Measurements from ENCODE around the gene ITGAD.

The ITGAD gene

DNA sequence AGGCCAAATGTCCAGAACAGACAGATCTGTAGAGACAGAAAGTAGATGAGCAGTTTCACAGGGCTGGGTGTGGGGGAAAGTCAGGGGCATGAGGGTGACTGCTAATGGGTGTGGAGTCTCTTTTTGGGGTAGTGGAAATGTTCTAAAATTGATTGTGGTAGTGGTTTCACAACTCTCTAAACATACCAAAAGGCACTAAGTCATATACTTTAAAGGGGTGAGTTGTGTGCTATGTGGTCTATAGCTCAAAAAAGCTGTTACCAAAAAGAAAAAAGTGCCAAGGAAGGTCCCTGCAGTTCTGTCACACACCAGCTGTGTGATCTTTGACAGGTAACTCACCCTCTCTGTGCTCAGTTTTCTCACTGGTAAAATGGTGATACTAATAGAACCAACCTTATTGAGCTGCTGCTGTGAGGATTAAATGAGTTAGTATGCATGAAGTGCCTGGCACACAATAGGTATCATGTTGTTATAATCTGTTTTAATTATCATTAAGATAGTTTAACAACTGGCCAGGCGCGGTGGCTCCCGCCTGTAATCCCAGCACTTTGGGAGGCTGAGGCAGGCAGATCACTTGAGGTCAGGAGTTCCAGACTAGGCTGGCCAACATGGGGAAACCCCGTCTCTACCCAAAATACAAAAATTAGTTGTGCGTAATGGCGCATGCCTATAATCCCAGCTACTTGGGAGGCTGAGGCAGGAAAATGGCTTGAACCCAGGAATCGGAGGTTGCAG is 27.8 kb upstream of the ITGAD start:
- DNase-seq (ENCODE audit: low spot score): no peak

DNA sequence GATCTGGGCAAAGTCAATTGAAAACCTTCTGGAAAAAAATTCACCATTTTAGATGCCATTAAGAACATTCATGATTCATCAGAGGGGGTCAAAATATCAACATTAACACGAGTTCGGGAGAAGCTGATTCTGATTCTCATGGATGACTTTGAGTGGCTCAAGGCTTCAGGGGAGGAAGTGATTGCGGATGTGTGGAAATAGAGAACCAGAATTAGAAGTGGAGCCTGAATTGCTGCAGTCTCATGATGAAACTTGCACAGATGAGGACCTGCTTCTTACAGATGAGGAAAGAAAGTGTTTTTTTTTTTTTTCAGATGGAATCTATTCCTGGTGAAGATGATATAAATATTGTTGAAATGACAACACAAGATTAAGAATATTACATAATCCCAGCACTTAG is 25.3 kb upstream of the ITGAD start:
- DNase-seq (ENCODE audit: low spot score): no peak

DNA sequence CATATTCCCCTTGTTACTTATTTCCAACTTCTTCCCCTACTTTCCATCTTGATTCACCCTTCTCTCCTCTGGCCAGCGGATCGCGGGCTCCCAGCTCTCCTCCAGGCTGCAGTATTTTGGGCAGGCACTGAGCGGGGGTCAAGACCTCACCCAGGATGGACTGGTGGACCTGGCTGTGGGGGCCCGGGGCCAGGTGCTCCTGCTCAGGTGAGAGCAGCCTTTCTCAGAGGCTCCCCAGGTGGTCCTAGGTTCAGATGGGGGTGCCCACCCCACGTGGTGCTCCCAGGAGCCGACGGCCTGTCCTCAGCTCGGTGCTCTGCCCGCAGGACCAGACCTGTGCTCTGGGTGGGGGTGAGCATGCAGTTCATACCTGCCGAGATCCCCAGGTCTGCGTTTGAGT is 22.1 kb upstream of the ITGAD start:
- DNase-seq (ENCODE audit: low spot score): no peak

DNA sequence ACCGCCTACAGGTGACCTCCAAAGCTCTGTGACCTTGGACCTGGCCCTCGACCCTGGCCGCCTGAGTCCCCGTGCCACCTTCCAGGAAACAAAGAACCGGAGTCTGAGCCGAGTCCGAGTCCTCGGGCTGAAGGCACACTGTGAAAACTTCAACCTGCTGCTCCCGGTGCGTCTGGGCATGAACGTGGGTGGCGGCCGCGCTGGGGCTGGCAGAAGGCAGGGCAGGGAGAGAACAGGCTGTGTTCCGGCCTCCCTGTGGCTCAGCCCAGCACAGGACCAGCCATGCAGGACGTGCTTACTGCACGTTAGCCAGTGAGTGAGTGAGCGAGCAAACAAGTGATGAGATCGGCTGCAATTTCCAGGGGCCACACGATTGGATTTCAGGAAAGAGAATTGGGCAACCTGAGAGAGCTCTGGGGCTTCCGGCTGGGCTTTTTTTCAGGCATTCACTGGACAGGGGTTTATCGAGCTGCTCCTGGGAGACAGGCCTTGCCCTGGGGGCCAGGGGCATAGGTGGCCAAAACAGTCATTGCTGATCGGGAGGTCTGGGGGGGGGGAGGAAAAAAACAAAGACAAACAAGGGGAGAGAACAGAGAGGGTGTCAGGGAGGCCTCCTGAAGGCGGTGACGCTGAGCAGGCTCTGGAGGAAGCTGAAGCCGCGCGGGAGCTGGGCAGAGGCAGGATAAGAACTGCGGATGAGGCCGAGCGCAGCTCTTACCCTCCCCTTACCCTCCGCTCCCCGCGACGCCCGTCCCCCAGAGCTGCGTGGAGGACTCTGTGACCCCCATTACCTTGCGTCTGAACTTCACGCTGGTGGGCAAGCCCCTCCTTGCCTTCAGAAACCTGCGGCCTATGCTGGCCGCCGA is 21.3 kb upstream of the ITGAD start:
- no peak for DNase-seq (ENCODE audit: low spot score)

DNA sequence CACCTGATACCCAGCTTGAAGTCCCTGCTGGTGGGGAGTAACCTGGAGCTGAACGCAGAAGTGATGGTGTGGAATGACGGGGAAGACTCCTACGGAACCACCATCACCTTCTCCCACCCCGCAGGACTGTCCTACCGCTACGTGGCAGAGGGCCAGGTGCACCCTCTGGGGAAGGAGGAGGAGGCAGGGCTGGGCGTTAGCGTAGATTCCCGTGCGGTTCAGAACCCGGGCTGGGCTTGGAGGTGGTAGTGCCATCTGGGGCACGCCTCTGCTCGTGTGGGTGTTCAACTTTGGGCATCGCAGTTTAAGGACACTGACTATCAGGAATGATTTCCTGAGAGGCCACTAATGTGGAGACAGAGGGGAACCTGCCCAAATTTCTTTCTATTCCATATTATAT is 19.9 kb upstream of the ITGAD start:
- no peak for DNase-seq (ENCODE audit: low spot score)

DNA sequence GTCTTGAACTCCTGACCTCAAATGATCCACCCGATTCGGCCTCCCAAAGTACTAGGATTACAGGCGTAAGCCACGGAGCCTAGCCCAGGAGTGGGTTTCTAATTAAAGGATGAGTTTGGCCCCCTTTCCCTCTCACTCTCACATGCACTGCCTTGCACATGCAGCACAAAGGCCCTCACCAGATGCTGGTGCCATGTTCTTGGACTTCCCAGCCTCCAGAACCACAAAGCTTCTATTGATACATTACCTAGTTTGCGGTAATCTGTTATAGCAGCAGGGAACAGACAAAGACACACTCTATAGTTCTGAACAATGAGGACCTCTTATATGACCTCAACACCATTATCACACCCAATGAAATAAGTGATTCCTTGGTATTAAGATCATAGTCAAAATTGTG is 17.9 kb upstream of the ITGAD start:
- no peak for DNase-seq (ENCODE audit: low spot score)

DNA sequence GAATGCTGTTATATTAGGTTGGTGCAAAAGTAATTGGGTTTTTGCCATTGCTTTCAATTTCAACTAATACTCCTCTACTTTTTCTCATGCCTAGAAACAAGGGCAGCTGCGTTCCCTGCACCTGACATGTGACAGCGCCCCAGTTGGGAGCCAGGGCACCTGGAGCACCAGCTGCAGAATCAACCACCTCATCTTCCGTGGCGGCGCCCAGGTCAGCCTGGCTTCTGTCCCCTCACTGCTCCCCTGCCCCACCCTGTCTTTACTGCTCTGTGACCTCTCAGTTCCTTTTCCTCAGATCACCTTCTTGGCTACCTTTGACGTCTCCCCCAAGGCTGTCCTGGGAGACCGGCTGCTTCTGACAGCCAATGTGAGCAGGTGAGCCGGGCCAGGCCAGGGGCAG is 16.4 kb upstream of the ITGAD start:
- DNase-seq (ENCODE audit: low spot score): no peak

DNA sequence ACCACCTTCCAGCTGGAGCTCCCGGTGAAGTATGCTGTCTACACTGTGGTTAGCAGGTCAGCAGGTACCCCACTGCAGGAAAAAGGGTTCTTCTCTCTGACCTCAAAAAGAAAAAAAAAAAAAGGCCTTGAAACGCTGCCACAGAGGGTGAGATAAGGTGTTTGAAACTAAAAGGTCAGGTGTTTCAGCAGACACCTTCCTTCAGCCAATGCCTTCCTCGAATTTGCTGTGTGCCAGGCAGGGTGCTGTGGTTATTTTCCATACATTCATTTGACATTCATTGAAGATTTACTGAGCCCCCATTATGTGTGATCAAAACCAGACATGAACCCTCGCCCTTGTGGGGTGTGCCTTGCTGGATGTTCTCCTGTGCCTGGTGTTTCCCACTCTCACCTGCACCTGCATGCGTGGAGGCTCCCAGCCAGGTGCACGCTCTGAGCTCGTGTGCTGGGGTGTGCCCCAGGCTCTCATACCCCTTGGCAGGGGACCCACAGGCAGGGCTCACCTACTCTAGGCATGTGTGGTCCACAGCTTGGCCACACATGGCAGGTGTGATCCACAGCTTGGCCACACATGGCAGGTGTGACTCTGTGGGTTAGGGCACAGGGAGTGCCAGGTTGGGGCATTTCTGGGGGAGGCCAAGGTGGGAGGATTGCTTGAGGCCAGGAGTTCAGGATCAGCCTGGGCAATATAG is 15.8 kb upstream of the ITGAD start:
- no peak for DNase-seq (ENCODE audit: low spot score)

DNA sequence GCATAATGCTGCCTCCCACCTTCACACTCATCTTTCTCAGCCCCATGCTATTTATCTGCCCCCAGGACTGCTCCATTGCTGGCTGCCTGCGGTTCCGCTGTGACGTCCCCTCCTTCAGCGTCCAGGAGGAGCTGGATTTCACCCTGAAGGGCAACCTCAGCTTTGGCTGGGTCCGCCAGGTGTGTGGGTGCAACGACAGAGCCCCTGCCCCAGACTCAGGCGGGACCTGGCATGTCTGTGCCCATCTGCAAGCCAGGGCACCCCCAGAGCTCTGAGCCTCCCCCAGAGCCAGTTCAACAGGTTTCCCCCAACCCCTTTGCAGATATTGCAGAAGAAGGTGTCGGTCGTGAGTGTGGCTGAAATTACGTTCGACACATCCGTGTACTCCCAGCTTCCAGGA is 12.9 kb upstream of the ITGAD start:
- no peak for DNase-seq (ENCODE audit: low spot score)

DNA sequence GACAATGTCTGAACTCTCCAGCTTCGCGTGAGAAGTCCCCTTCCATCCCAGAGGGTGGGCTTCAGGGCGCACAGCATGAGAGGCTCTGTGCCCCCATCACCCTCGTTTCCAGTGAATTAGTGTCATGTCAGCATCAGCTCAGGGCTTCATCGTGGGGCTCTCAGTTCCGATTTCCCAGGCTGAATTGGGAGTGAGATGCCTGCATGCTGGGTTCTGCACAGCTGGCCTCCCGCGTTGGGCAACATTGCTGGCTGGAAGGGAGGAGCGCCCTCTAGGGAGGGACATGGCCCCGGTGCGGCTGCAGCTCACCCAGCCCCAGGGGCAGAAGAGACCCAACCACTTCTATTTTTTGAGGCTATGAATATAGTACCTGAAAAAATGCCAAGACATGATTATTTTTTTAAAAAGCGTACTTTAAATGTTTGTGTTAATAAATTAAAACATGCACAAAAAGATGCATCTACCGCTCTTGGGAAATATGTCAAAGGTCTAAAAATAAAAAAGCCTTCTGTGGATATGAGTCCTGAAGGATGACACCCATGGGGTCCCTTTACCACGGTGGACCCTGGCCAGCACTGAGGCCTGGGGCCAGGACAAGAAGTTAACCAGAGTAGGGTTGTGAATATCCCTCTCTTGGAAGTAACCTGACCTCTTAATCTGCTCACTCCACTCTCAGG is 10.5 kb upstream of the ITGAD start:
- peak; percentile 12 for DNase-seq (ENCODE audit: low spot score)

DNA sequence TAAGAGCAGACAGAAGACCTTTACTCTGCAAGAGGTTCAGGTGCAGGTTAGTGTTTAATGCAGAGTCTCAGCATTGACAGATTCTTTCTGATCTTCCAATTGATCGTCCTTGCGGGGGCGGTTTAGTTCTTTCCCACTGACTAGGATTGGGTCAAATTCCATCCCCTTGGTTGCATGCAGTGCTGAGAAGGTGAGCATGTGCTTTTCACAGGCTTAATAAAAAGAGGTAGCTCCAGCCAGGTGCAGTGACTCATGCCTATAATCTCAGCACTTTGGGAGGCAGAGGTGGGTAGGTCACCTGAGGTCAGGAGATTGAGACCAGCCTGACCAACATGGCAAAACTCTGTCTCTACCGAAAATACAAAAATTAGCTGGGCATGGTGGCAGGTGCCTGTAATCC is 7.5 kb upstream of the ITGAD start:
- no peak for DNase-seq (ENCODE audit: low spot score)

DNA sequence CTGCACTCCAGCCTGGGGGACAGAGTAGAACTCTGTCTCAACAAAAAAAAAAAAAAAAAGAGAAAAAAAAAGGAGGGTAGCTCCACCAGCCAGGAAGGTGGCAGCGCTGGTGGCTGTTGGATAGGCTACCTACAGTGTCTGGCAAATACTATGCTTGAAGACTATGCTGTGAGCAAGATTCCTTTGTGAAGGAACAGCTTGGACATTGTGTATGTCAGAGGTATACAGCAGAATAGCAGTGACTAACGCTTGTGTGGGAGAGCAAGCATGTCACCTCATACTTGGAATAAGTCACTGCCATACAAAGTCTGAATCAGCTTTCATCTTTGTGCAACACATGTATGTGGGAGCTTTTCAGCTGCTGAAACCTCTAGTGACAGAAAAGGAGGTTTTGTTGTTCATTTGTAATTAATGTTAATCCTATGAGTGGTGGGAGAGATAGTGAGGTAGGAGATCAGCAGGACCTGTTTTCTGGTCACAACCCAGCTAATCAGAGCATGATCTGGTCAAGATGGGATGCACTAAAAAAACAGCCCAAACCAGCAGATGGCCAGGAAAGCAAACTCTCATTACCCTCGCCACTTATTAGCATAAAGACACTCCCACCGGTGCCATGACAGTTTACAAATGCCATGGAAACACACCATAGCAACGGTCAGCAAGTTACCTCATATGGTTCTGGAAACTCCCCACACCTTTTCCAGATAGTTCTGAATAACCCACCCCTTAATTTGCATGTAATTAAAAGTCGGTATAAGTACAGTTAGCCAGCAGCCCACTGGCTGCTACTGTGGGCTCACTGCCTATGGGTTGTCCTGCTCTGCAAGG is 6.8 kb upstream of the ITGAD start:
- no peak for DNase-seq (ENCODE audit: low spot score)

DNA sequence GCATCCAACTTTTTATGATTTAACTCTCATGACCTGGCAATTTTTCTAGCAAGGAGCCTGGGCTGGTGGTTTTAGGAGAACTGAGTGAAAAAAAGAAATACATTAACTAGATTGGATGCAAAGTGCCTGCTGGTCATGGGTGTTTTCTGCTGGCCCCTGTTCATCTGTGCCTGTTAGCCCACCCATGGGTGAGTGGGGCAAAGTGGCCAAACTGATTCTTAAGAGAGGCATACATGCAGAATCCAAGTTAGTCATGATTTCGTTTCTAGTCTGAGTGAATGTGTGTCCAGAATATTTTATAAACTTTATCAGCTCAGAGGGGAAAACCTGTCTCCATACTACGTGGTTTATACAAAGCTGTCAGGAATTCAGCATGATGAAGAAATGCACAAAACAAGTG is 4.6 kb upstream of the ITGAD start:
- no peak for DNase-seq (ENCODE audit: low spot score)

DNA sequence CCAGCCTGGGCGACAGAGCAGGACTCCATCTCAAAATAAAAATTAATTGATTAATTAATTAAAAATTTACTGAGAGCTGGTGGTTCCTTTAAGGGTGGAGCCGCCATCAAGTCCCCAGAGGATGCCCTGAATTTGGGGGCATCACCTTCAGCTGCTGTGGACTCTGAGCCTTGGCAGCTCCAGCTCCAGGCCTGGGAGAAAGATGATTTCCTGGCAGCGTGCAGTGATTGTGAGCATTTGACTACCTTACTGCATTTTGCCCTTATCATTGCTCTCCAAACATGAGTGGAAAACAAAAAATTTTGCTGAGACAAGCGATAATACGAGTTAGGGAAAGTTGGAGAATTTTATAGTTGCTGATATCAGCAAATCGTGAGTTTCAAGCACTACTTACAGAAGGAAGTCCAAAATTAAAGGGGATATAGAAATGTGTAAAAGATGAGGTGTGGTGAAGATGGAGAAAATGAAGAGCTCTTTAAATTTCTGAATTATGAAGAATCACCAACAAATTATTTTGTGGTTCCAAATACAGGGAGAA is 2.6 kb upstream of the ITGAD start:
- DNase-seq (ENCODE audit: low spot score): no peak

DNA sequence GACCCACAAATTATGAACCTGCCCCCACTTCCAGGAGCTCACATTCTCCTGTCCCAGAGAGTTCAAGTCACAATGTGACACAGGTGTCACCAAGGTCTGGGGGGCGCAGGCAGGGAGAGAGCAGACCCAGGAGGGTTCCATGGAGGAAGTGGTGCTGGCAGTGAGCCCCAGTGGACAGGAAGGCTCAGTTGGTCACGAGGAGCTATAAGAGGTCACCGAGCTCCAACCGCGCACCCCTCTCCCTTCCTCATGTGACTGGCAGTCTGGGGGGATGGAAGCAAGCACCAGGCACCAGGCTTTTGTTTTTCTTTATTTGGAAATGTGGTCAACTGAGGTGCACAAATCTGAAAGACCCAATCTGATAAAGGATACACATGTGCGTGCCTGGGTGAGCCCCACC is 2.5 kb downstream of the ITGAD start:
- DNase-seq (ENCODE audit: low spot score): no peak

DNA sequence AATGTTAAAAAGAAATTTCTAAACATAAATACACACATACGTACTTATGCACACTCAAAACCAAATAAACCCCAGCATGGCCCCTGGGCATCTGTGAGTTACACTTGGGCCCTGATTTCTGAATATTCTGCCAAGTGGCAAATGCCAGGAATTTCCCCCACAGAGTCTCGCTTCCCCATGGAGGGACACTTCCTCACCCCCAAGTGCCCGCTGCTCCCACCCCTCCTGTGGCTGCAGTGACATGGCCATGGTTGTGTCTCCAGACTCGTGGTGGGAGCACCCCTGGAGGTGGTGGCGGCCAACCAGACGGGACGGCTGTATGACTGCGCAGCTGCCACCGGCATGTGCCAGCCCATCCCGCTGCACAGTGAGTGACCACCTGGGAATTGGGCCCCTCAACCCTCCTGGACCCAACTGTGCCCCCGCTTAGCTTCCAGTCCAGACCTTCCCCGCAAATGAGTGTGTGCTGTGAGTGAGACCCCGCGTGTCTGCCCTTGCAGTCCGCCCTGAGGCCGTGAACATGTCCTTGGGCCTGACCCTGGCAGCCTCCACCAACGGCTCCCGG is 4.0 kb downstream of the ITGAD start:
- DNase-seq (ENCODE audit: low spot score): no peak

DNA sequence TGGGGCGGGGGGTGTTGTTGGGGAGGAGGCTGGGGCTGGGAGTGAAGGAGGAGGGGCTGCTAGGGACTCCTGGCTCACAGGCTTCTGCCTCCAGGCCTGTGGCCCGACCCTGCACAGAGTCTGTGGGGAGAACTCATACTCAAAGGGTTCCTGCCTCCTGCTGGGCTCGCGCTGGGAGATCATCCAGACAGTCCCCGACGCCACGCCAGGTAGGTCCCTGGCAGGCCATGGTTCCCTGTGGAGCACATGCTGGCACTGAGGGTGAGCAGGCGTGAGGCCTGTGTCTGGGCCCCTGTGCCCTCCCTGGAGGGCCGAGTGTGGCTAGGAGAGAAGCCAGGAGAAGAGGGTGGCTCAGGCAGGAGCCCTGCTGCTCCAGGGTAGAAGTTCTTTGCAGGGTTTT is 4.6 kb downstream of the ITGAD start:
- no peak for DNase-seq (ENCODE audit: low spot score)

DNA sequence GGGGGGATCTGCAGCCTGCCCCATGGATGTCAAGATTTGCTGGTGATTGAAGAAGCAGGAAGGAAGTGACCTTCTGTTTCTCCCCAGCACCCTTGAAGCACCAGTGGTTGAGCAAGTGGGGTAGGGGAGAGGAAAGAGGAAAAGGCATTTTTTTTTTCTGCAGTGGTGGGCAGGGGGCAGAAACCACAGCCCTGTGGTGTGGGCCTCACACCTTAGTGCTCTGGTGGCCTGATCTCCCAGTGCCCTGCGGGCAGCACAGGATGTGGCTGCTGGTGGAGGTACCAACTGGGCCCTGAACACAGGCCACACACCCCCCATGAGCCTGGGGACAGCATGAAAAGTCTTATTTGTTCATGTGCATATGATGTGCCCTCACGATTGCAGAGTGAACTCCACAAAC is 7.1 kb downstream of the ITGAD start:
- no peak for DNase-seq (ENCODE audit: low spot score)

DNA sequence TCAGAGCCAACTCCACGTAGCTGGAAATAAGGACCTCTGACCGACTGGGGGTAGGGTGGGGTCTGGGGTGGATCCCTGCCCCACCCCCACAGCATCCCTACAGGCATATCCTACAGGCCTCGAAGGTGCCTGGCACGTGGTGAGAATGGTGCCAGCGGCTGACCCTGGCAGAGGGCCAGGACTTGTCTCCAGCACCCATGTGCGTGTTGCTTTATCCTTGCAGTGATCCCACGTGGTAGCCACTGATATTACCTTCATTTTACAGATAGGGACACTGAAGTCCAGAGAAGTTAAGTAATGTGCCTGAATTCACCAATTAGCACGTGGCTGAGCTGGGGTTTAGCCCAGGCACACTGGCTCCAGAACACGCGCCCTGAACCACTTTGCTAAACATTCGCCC is 8.3 kb downstream of the ITGAD start:
- no peak for DNase-seq (ENCODE audit: low spot score)

DNA sequence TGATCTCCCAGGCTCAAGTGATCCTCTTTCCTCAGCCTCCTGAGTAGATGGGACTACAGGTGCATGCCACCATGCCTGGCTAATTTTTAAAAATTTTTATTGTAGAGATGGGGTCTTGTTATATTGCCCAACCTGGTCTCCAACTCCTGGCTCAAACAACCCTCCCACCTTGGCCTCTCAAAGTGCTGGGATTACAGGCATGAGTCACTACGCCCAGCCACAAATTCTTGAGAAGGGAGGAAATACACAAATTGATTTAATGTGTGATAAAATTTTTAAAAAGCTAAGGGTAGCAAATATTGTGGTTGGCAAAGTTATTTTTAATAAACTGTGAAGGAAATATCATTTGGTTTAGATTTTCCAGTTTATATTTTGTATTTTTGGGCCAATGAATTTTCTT is 9.6 kb downstream of the ITGAD start:
- DNase-seq (ENCODE audit: low spot score): no peak
